Activated B cell treated with CpG ODN at 0.5 μM for 24 hours (primary cell): ENCODE results near the gene SEC61G. TPM values are rescaled to one million over a fixed set of nuclear protein-coding genes. Genes with fewer than 3 reads are reported as not detected.

Source experiments
- ATAC-seq: fragments of 200-7000 bp; cut with Tn5 transposase; one replicate; pipeline ENCODE4 v1.10.0; 2021; ENCODE audit warnings: low read depth, mild to moderate bottlenecking, moderate library complexity
- CTCF ChIA-PET: fragments of 350-600 bp; sonication (Branson Sonifier 250); formaldehyde crosslinking; loops from one replicate; lab custom pipeline; 2021; ENCODE audit warnings: antibody characterized with exemption; lab: Charles Lee
- POLR2A ChIA-PET: fragments of 350-600 bp; sonication (Branson Sonifier 250); formaldehyde crosslinking; loops from one replicate; lab custom pipeline; 2021; ENCODE audit warnings: antibody characterized with exemption; lab: Charles Lee
- DNase-seq: peaks from one replicate; pipeline ENCODE4 v3.0.0; 2022
- H3K27ac Mint-ChIP-seq: one replicate; pipeline ENCODE4 v1.8.0; 2020; ENCODE audit warnings: mixed read lengths
- H3K27me3 Mint-ChIP-seq: one replicate; pipeline ENCODE4 v1.8.0; 2021; ENCODE audit warnings: mixed read lengths
- H3K36me3 Mint-ChIP-seq: one replicate; pipeline ENCODE4 v1.8.0; 2021; ENCODE audit warnings: low read depth, mixed read lengths
- H3K4me1 Mint-ChIP-seq: one replicate; pipeline ENCODE4 v1.8.0; 2021; ENCODE audit warnings: mixed read lengths
- H3K4me3 Mint-ChIP-seq: one replicate; pipeline ENCODE4 v1.8.0; 2020; ENCODE audit warnings: mild to moderate bottlenecking, mixed read lengths
- H3K9me3 Mint-ChIP-seq: one replicate; pipeline ENCODE4 v1.8.0; 2020; ENCODE audit warnings: mixed read lengths
- intact Hi-C: fragments of 100-400 bp; cut with micrococcal nuclease; formaldehyde crosslinking; loops from one replicate; pipeline ENCODE4 v1.15.1; 2024
- total RNA-seq: library from RNA; stranded (reverse); gene quantifications from 2 replicates; pipeline ENCODE4 v1.2.3, GENCODE V29; 2022
- TF ChIP-seq, protein P1 (sequence below): fragments of 200-600 bp; IDR thresholded peaks from one replicate; pipeline ENCODE4 v1.8.0; 2022; ENCODE audit warnings: antibody characterized with exemption, mild to moderate bottlenecking

Gene SEC61G
- total RNA-seq, 1 donor from 2014 or later: 57.3 TPM

DNA sequence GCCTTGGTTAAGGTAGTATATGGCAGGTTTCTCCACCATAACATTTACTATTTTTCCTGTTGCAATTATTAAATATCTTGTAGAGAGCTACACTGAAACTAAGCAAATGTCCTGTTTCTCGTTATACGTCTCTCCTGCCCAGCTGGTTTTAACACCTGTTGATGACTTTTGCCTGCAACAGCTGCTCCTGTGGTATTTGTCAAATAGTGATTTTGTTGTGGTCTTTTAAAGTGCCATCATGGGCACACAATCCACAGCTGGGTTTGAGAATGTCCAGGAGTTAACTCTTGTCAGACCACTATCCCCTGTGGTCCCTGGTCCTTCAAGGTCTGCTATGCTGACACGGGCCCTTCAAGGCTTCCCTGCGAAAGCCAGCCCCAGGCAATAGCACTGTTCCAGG is 24.9 kb upstream of the SEC61G start:
- Mint-ChIP-seq H3K4me3 (no peak overlapping the region), H3K9me3 (no peaks in the 10 kb centered on the region), H3K27ac (no peak overlapping the region), H3K27me3 (peaks cover 11% of the 10 kb centered on the region), H3K4me1 (no peaks in the 10 kb centered on the region), H3K36me3 (no peaks in the 10 kb centered on the region)
- no peak for DNase-seq
- ChIA-PET CTCF (no interaction called here), POLR2A (no interaction called here)
- intact Hi-C loops: no loop called here
- TF ChIP-seq, protein P1, sequence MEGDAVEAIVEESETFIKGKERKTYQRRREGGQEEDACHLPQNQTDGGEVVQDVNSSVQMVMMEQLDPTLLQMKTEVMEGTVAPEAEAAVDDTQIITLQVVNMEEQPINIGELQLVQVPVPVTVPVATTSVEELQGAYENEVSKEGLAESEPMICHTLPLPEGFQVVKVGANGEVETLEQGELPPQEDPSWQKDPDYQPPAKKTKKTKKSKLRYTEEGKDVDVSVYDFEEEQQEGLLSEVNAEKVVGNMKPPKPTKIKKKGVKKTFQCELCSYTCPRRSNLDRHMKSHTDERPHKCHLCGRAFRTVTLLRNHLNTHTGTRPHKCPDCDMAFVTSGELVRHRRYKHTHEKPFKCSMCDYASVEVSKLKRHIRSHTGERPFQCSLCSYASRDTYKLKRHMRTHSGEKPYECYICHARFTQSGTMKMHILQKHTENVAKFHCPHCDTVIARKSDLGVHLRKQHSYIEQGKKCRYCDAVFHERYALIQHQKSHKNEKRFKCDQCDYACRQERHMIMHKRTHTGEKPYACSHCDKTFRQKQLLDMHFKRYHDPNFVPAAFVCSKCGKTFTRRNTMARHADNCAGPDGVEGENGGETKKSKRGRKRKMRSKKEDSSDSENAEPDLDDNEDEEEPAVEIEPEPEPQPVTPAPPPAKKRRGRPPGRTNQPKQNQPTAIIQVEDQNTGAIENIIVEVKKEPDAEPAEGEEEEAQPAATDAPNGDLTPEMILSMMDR: no peak
- ATAC-seq: no peak

DNA sequence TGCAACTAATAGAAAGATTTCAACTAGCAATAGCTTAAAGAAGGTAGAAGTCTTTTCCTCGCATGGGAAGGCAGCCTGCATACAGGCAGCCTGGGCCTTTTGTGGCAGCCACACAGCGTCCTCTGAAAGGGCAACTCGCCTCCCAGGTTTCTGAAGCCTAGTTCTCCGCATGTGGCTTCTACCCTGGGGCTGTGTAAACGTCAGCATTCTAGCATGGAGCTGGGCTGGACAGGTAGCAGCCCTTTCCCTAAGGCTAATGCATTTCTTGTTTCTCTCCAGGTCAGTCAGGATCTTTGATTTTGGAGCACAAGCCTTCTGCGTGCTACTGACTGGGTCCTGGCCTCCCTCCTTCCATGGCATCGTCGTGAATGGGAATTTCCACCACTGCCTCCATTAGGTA is 23.8 kb upstream of the SEC61G start:
- Mint-ChIP-seq H3K27ac (no peak overlapping the region), H3K9me3 (no peaks in the 10 kb centered on the region), H3K27me3 (peaks cover 3% of the 10 kb centered on the region), H3K4me3 (no peak overlapping the region), H3K4me1 (no peaks in the 10 kb centered on the region), H3K36me3 (no peaks in the 10 kb centered on the region)
- intact Hi-C loops: no loop called here
- DNase-seq: no peak
- CTCF ChIA-PET: no interaction called here
- no peak for ATAC-seq
- POLR2A ChIA-PET: no interaction called here
- TF ChIP-seq, protein P1: no peak

DNA sequence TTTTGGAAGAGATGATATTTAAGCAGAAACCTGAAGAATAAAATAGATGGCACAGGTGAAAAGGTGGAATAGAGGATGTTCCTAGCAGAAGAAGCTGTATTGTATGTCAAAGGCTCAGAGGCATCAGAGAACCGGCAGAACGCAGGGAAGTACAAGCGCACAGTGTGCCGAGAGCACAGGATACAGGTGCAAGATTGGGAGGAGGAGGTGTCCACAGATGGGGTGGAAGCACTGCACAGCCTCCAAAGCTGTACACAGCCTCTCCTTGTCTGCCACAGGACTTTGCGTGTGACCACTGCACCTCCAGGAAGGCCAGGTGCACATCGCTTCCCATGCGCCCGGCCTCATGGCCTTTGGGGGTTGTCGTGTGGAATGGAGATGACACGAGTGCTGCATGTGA is 23.3 kb upstream of the SEC61G start:
- Mint-ChIP-seq H3K27me3 (no peaks in the 10 kb centered on the region), H3K4me1 (no peaks in the 10 kb centered on the region), H3K36me3 (no peaks in the 10 kb centered on the region), H3K27ac (no peak overlapping the region), H3K4me3 (no peak overlapping the region), H3K9me3 (peaks cover under 1% of the 10 kb centered on the region)
- POLR2A ChIA-PET: no interaction called here
- ATAC-seq (no peak), DNase-seq (no peak)
- CTCF ChIA-PET: no interaction called here
- TF ChIP-seq, protein P1: no peak
- intact Hi-C loops: no loop called here

DNA sequence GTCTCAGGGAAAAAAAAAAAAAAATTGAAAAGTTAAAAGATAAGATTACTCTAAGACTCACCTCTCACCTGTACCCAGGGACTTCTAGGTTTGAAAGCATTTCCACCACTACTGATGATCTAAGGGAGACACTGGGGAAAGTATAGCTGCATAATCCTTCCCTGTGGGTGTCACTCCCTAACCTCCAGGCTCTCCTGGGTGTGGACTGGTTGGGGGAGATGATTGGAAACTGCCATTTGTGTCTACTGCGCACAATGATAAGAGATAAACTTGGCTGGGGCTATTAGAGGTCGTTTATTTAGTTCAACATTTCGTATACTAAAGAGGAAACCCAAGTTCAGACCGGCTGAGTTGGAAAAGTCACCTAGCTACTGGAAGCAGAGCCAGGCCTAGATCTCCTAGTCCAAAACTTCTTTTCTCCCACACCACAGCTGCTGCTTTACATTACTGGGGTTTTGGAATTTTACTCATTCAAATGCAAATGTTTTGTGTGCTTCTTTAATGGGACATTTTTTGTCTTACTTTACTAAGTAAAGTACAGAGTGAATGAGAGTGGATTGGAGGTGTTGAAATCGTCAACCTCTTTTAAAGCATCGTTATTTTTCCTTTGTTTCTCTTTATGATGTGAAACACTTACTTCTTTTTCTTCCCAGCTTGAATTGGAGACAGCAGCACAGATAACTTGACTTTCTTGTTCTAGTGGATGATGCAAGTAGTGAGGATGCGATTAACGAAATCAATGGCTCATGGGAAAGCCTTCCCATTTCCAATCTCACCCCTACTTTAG is 22.3 kb upstream of the SEC61G start:
- DNase-seq: no peak
- Mint-ChIP-seq H3K4me3 (no peak overlapping the region), H3K27ac (no peak overlapping the region), H3K9me3 (peaks cover 8% of the 10 kb centered on the region), H3K36me3 (no peaks in the 10 kb centered on the region), H3K4me1 (no peaks in the 10 kb centered on the region), H3K27me3 (no peaks in the 10 kb centered on the region)
- TF ChIP-seq, protein P1: no peak
- no peak for ATAC-seq
- CTCF ChIA-PET: no interaction called here
- POLR2A ChIA-PET: no interaction called here
- intact Hi-C loops: no loop called here

DNA sequence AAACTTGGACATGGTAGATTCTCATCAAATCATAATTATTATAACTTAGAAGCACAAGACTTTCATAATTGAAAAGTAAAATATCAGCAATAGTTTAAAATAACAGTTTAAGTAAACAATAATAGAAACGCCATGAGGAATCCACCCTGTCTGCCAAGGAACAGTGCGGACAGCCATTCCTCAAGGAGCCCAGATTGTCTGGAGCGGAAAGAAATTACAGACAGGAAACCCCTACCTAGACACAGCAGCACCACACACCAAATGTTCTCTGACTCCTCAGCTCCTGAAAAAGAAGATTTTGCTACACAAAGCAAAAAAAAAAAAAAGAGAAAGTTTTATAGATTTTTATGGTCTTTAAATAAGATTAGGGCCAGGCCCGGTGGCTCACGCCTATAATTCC is 21.5 kb upstream of the SEC61G start:
- H3K4me1 Mint-ChIP-seq: no peaks in the 10 kb centered on the region
- H3K36me3 Mint-ChIP-seq: no peaks in the 10 kb centered on the region
- H3K9me3 Mint-ChIP-seq: peaks cover 13% of the 10 kb centered on the region
- intact Hi-C loops: no loop called here
- ChIA-PET CTCF (no interaction called here), POLR2A (no interaction called here)
- H3K4me3 Mint-ChIP-seq: no peak overlapping the region
- no peak for ATAC-seq
- no peak overlapping the region for H3K27ac Mint-ChIP-seq
- TF ChIP-seq, protein P1: no peak
- H3K27me3 Mint-ChIP-seq: no peaks in the 10 kb centered on the region
- no peak for DNase-seq
